Astrocyte of the spinal cord (primary cell): ENCODE measurements around the gene PYROXD2.

Source experiments
- DNase-seq: peaks from one replicate; pipeline ENCODE4 v3.0.0; 2011; ENCODE audit warnings: low read depth, low spot score
- H3K4me3 ChIP-seq: 2 replicates; pipeline ENCODE4 v1.5.1; 2011; ENCODE audit warnings: low read depth, mild to moderate bottlenecking, low read length, moderate library complexity
- CTCF ChIP-seq: IDR thresholded peaks from 2 replicates; pipeline ENCODE4 v1.5.1; 2012; ENCODE audit warnings: low read depth, mild to moderate bottlenecking, low read length, inconsistent platforms
- in situ Hi-C: cut with HindIII; loops from 2 replicates; pipeline ENCODE4 v1.10.0; 2017; ENCODE audit warnings: low sequenced_read_pairs

Gene PYROXD2

GRCh38 chr10:98416606-98417388, 1.8 kb upstream of the PYROXD2 start:
- TF ChIP-seq CTCF = no peak
- DNase-seq = no peak
- in situ Hi-C loops = no loop called here

GRCh38 chr10:98415731-98416119, 743 bp upstream of the PYROXD2 start:
- in situ Hi-C loops = no loop called here
- DNase-seq = no peak
- H3K4me3 ChIP-seq = no peak overlapping the region
- no peak for TF ChIP-seq CTCF

More at GRCh38 chr10:98416606-98417388, 1.8 kb upstream of the PYROXD2 start:
- no peak overlapping the region for H3K4me3 ChIP-seq

GRCh38 chr10:98414578-98414931, 427 bp downstream of the PYROXD2 start:
- no peak for DNase-seq
- in situ Hi-C loops = no loop called here
- TF ChIP-seq CTCF = no peak
- peak overlapping the region; percentile 64 for H3K4me3 ChIP-seq

- no peak overlapping the region for H3K4me3 ChIP-seq
- no peak for TF ChIP-seq CTCF
- DNase-seq = no peak
- in situ Hi-C loops = no loop called here
Observed at GRCh38 chr10:98411768-98412167, 3.2 kb downstream of the PYROXD2 start.

- in situ Hi-C loops = no loop called here
- H3K4me3 ChIP-seq = no peak overlapping the region
- no peak for DNase-seq
- no peak for TF ChIP-seq CTCF
Observed at GRCh38 chr10:98411166-98411565, 3.8 kb downstream of the PYROXD2 start.

GRCh38 chr10:98410759-98411158, 4.2 kb downstream of the PYROXD2 start:
- no peak for TF ChIP-seq CTCF
- H3K4me3 ChIP-seq = no peak overlapping the region
- DNase-seq = no peak
- in situ Hi-C loops = no loop called here
